Measurements from ENCODE around the gene HOTAIR. TPM values are rescaled to one million over a fixed set of nuclear protein-coding genes. Genes with fewer than 3 reads are reported as not detected.

The HOTAIR gene
- 0.34 and 0.67 TPM in 2 replicates for polyA plus RNA-seq (2011; rRNA removed)
- 0.13 and 0.19 TPM in 2 replicates for polyA plus RNA-seq (2012; cell fraction: cytosol; rRNA removed)
- 0.12 and 0.23 TPM in 2 replicates for polyA plus RNA-seq (2012; cell fraction: nucleus; rRNA removed)
- polyA plus RNA-seq (2017; fragmentation: RNase III; extraction: RNeasy Plus Mini Kit Qiagen cat#74134 plus additional on column Dnase treatment), result 0.35 to 0.71 TPM (median 0.71 TPM) in 3 replicates
- 0.15 and 0.17 TPM in 2 replicates for polyA minus RNA-seq (2011; rRNA and poly(A)+ RNA removed)

DNA sequence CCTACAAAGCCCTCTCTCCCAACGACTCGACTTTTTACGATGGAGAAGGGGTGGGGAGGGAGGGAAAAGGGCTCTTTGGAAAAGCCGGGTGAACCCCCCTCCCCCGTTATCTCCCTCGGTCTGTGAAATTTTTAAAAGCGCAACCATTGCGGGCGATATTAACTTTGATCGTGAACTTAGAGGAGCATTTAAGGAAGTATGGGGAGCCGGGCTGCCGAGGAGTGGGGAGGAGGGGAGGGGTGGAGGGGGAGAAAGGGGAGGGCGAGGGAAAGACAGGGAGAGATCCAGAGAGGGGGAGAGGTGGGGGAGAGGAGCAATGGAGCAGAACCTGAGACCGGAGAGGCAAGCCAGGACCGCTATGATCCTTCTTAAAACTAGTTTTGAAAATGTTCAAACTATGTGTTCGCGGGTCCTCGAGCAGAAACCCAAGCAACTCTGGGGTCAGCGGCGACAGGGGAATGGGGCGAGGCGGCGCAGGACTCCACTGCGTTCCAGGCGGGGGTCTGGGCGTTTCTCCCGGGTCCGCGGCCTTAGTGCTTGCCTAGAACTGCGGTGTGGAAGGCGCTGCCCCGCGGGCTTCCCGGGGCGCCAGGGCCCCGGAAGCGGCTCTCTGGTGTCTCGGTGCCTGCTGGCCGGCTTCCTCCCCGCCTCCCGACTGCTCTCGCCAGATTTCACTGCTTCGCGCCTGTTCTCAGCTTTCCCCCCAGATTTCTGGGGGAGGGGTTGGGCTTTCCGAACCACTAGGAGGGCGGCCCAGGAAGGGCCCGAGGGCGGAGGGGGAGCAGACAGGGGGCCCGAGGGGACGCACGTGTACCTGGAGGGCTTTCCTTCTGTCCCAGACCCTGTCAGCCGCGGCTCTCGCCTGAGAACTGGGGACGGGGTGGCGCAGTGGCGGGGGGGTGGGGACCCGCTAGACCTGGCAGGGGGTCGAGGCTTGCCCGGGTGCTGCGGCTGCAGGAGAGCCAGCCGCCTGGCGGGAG, at the start of gene HOTAIR:
HOTAIR (minus strand) TSS at position 871 of the 980 bp plus-strand sequence.
- no peaks in the 10 kb centered on the region for H3K9me3 ChIP-seq
- peak within 1 kb of the TSS; percentile 83 to 95 for H3K27ac ChIP-seq
- DNase-seq (ENCODE audit: low read depth in 1 of 2, low spot score in 1 of 2) (peak; percentile 39 to 63), FAIRE-seq (no peak), ATAC-seq (peak; percentile 70 to 78)
- CTCF ChIA-PET, result interaction anchor here (1.1 to 2.2 kb wide), 3 partner anchors 10 to 227 kb away, joined by 4 to 12 read pairs (median 6); partner anchors contain the start of genes HOXC10 and HOXC12
- TF ChIP-seq, protein P1, sequence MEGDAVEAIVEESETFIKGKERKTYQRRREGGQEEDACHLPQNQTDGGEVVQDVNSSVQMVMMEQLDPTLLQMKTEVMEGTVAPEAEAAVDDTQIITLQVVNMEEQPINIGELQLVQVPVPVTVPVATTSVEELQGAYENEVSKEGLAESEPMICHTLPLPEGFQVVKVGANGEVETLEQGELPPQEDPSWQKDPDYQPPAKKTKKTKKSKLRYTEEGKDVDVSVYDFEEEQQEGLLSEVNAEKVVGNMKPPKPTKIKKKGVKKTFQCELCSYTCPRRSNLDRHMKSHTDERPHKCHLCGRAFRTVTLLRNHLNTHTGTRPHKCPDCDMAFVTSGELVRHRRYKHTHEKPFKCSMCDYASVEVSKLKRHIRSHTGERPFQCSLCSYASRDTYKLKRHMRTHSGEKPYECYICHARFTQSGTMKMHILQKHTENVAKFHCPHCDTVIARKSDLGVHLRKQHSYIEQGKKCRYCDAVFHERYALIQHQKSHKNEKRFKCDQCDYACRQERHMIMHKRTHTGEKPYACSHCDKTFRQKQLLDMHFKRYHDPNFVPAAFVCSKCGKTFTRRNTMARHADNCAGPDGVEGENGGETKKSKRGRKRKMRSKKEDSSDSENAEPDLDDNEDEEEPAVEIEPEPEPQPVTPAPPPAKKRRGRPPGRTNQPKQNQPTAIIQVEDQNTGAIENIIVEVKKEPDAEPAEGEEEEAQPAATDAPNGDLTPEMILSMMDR (IDR thresholded peaks at IDR 0.05), result no peak
- TF ChIP-seq, protein P2, sequence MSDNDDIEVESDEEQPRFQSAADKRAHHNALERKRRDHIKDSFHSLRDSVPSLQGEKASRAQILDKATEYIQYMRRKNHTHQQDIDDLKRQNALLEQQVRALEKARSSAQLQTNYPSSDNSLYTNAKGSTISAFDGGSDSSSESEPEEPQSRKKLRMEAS (IDR thresholded peaks at IDR 0.05), result peak; percentile 84
- TF ChIP-seq POLR2A (IDR thresholded peaks at IDR 0.05; ENCODE audit: low read length) (peak; percentile 32; the same call in 1 of the 2 replicates), NR3C1 (IDR thresholded peaks at IDR 0.05) (no peak), RAD21 (conservative IDR thresholded peaks at IDR 0.05 in 1 of 2, IDR thresholded peaks at IDR 0.05 in 1 of 2) (no peak), ZFP36 (IDR thresholded peaks at IDR 0.05; ENCODE audit: borderline replicate concordance, partially characterized antibody) (no peak), CHD2 (IDR thresholded peaks at IDR 0.05; ENCODE audit: low read length, partially characterized antibody) (no peak), TFCP2L1 (CRISPR knock-in tag; IDR thresholded peaks at IDR 0.05) (no peak)
- TF ChIP-seq, protein P3, sequence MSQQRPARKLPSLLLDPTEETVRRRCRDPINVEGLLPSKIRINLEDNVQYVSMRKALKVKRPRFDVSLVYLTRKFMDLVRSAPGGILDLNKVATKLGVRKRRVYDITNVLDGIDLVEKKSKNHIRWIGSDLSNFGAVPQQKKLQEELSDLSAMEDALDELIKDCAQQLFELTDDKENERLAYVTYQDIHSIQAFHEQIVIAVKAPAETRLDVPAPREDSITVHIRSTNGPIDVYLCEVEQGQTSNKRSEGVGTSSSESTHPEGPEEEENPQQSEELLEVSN (IDR thresholded peaks at IDR 0.05; ENCODE audit: borderline replicate concordance, low read depth), result peak; percentile 90
- POLR2A ChIA-PET, result no interaction called here
- WGBS (ENCODE audit: missing lambda C conversion rate), result 27% methylated on average over 47 of the region's 63 CpGs
- peaks cover 27% of the 10 kb centered on the region for H3K4me1 ChIP-seq
- H3K4me3 ChIP-seq, result peak within 1 kb of the TSS; percentile 57
- H3K4me2 ChIP-seq, result peak within 1 kb of the TSS; percentile 88

DNA sequence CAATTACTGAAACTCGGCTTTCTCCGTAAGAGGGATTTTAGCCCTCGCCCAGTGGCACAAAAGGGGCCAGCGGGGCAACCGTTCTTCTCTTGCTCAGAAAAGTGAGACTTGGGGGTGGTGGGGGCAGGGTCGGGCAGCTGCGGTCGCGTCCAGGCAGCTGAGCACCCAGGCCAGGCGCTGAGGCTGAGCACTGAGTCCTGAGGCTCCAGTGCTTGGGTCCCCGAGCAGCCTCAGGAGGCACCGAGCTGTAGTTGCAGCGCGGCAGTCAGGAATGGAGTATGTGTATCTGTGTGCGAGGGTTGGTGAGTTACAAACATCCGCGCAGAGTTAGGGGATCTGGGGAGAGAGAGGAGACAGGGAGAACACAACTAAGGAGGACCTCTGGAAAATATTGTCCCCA, 49.4 kb upstream of the HOTAIR start:
- no peak for FAIRE-seq
- no peak for ATAC-seq
- 88% methylated on average over 17 of the region's 17 CpGs for WGBS (ENCODE audit: missing lambda C conversion rate)

DNA sequence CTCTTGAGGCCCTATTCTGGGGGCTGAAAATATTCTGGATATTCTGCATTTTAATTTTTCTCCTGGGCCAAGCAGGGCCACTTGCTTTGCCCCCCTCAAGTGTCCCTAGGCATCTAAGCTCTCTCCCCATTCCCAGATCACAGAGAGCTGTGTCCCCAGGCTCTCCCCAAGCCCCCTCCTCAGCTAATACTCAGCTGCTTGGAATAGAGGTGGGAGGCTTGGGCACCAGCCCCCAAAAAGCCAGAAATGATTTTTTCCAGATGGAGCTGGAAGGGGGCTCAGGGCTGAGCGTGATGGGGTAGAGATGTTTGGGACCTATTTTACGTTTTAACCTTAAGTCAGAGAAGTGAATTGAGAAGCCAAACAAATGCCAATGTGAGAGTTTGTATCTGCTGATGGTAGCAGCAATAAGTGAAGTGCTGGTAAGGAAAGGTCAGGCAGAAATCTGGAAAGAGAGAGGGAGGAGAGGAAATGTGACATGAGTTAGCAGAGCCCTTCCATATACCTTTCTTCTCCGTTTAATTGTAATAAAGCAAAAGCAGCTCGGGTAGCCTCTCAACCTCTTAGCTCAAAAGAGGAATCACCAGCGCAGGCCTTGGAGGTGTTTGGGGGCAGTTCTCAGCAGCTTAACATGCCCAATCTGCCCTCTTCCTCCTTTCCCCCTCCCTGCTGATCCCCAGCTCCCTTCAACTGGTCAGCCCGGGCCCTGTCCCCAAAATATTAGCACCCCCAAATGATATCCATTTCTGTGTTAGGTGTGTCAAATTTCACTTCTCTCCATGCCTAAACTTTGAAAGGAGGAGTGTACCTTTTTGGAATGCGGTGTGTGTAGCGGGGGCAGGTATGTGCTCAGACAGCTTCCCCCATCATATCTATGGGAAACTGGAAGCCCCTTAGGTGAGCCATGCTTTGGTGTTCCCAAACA, 48.5 kb upstream of the HOTAIR start:
- no peaks in the 10 kb centered on the region for H3K9me3 ChIP-seq
- WGBS (ENCODE audit: missing lambda C conversion rate), result 83% methylated on average over 8 of the region's 8 CpGs
- no peak overlapping the region for H3K4me2 ChIP-seq
- POLR2A ChIA-PET, result interaction anchor here (1.1 kb wide), 1 partner anchor 14 kb away, joined by 5 read pairs; the partner anchor contains the start of gene HOXC8
- no peak for FAIRE-seq
- no peak for DNase-seq (ENCODE audit: low read depth in 1 of 2, low spot score in 1 of 2)
- CTCF ChIA-PET, result interaction anchor here (0.9 to 27.9 kb wide), 13 partner anchors 8 to 276 kb away, joined by 3 to 476 read pairs (median 8); partner anchors contain the start of genes HOXC5, HOXC8 and SMUG1
- no peak overlapping the region for H3K4me3 ChIP-seq
- no peak overlapping the region for H3K27ac ChIP-seq
- no peak for TF ChIP-seq HOXA7 (CRISPR knock-in tag; IDR thresholded peaks at IDR 0.05)
- no peak for TF ChIP-seq CHD2 (IDR thresholded peaks at IDR 0.05; ENCODE audit: low read length, partially characterized antibody)
- TF ChIP-seq, protein P4, sequence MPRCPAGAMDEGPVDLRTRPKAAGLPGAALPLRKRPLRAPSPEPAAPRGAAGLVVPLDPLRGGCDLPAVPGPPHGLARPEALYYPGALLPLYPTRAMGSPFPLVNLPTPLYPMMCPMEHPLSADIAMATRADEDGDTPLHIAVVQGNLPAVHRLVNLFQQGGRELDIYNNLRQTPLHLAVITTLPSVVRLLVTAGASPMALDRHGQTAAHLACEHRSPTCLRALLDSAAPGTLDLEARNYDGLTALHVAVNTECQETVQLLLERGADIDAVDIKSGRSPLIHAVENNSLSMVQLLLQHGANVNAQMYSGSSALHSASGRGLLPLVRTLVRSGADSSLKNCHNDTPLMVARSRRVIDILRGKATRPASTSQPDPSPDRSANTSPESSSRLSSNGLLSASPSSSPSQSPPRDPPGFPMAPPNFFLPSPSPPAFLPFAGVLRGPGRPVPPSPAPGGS (IDR thresholded peaks at IDR 0.05), result no peak
- no peak for TF ChIP-seq HDAC2 (IDR thresholded peaks at IDR 0.05)
- no peak for TF ChIP-seq RAD21 (conservative IDR thresholded peaks at IDR 0.05 in 1 of 2, IDR thresholded peaks at IDR 0.05 in 1 of 2)
- TF ChIP-seq JUN (IDR thresholded peaks at IDR 0.05), result no peak
- TF ChIP-seq NR3C1 (IDR thresholded peaks at IDR 0.05), result no peak
- no peak for TF ChIP-seq RNF2 (IDR thresholded peaks at IDR 0.05; ENCODE audit: borderline replicate concordance, low read depth)
- no peak for TF ChIP-seq HOXB13 (CRISPR knock-in tag; IDR thresholded peaks at IDR 0.05; ENCODE audit: low read depth)
- TF ChIP-seq ZC3H11A (IDR thresholded peaks at IDR 0.05), result no peak
- no peak for TF ChIP-seq ZNF302 (CRISPR knock-in tag; IDR thresholded peaks at IDR 0.05)
- no peak for TF ChIP-seq CEBPB (IDR thresholded peaks at IDR 0.05)
- no peak for TF ChIP-seq MAFK (IDR thresholded peaks at IDR 0.05; ENCODE audit: partially characterized antibody)
- TF ChIP-seq PHF8 (IDR thresholded peaks at IDR 0.05; ENCODE audit: borderline replicate concordance, low read depth), result no peak
- TF ChIP-seq POLR2A (IDR thresholded peaks at IDR 0.05; ENCODE audit: low read length), result no peak
- TF ChIP-seq NFE2L2 (conservative IDR thresholded peaks at IDR 0.05; ENCODE audit: low read length), result no peak
- H3K4me1 ChIP-seq, result peaks cover 41% of the 10 kb centered on the region
- ATAC-seq, result no peak

More for the DNA sequence above, 49.4 kb upstream of the HOTAIR start:
- Histone ChIP-seq H3K9me3 (no peaks in the 10 kb centered on the region), H3K4me1 (peaks cover 40% of the 10 kb centered on the region), H3K4me2 (no peak overlapping the region), H3K27ac (no peak overlapping the region), H3K4me3 (no peak overlapping the region)
- no peak for DNase-seq (ENCODE audit: low read depth in 1 of 2, low spot score in 1 of 2)
- ChIA-PET POLR2A (interaction anchor here (1.1 kb wide), 1 partner anchor 15 kb away, joined by 5 read pairs; the partner anchor contains the start of gene HOXC8), CTCF (interaction anchor here (1.0 to 27.9 kb wide), 10 partner anchors 8 to 192 kb away, joined by 3 to 476 read pairs (median 16); partner anchors contain the start of genes HOXC5, HOXC8 and SMUG1)
- no peak for TF ChIP-seq NPAS2 (CRISPR knock-in tag; IDR thresholded peaks at IDR 0.05; ENCODE audit: borderline replicate concordance)
- TF ChIP-seq HOXB13 (CRISPR knock-in tag; IDR thresholded peaks at IDR 0.05; ENCODE audit: low read depth), result no peak
- TF ChIP-seq MAZ (IDR thresholded peaks at IDR 0.05; ENCODE audit: borderline replicate concordance, low read depth, low read length), result no peak
- TF ChIP-seq HOXA7 (CRISPR knock-in tag; IDR thresholded peaks at IDR 0.05), result no peak
- TF ChIP-seq GATA3 (IDR thresholded peaks at IDR 0.05; ENCODE audit: borderline replicate concordance), result no peak
- no peak for TF ChIP-seq PHF8 (IDR thresholded peaks at IDR 0.05; ENCODE audit: borderline replicate concordance, low read depth)
- TF ChIP-seq ESRRA (IDR thresholded peaks at IDR 0.05; ENCODE audit: borderline replicate concordance, low read length), result no peak

All from A549 (cell line).